Activated CD8-positive, alpha-beta T cell treated with anti-CD3 and anti-CD28 coated beads for 36 hours (primary cell): ENCODE results near the gene FYTTD1. TPM values are rescaled to one million over a fixed set of nuclear protein-coding genes. Genes with fewer than 3 reads are reported as not detected.

Experiments
- ATAC-seq: fragments of 200-7000 bp; cut with Tn5 transposase; one replicate; pipeline ENCODE4 v1.10.0; 2021; ENCODE audit warnings: mild to moderate bottlenecking, moderate library complexity
- CTCF ChIA-PET: fragments of 350-600 bp; sonication (Branson Sonifier 250); formaldehyde crosslinking; loops from one replicate; lab custom pipeline; 2021; ENCODE audit warnings: antibody characterized with exemption; lab: Charles Lee
- POLR2A ChIA-PET: fragments of 350-600 bp; sonication (Branson Sonifier 250); formaldehyde crosslinking; loops from one replicate; lab custom pipeline; 2021; ENCODE audit warnings: antibody characterized with exemption; lab: Charles Lee
- DNase-seq: peaks from one replicate; pipeline ENCODE4 v3.0.0-alpha.2; 2020
- H3K27ac Mint-ChIP-seq: one replicate; pipeline ENCODE4 v1.8.0; 2021; ENCODE audit warnings: mild to moderate bottlenecking, mixed read lengths
- H3K27me3 Mint-ChIP-seq: one replicate; pipeline ENCODE4 v1.8.0; 2021; ENCODE audit warnings: mixed read lengths
- H3K36me3 Mint-ChIP-seq: one replicate; pipeline ENCODE4 v1.8.0; 2021; ENCODE audit warnings: low read depth, mixed read lengths
- H3K4me1 Mint-ChIP-seq: one replicate; pipeline ENCODE4 v1.8.0; 2021; ENCODE audit warnings: low read depth, mixed read lengths
- H3K4me3 Mint-ChIP-seq: one replicate; pipeline ENCODE4 v1.8.0; 2021; ENCODE audit warnings: mild to moderate bottlenecking, moderate library complexity, mixed read lengths
- H3K9me3 Mint-ChIP-seq: one replicate; pipeline ENCODE4 v1.8.0; 2021; ENCODE audit warnings: mixed read lengths
- intact Hi-C: fragments of 100-400 bp; cut with micrococcal nuclease; formaldehyde crosslinking; loops from one replicate; pipeline ENCODE4 v1.10.0; 2022
- total RNA-seq, 2 experiments: library from RNA; stranded (reverse); gene quantifications; one replicate each; pipeline ENCODE4 v1.2.3, GENCODE V29; 2021
- TF ChIP-seq, protein P1 (sequence below): fragments of 200-600 bp; IDR thresholded peaks from one replicate; pipeline ENCODE4 v1.8.0; 2022; ENCODE audit warnings: antibody characterized with exemption, mild to moderate bottlenecking

FYTTD1 gene
- total RNA-seq, 2 experiments from 2014 or later = 25.4 to 27.0 TPM

DNA sequence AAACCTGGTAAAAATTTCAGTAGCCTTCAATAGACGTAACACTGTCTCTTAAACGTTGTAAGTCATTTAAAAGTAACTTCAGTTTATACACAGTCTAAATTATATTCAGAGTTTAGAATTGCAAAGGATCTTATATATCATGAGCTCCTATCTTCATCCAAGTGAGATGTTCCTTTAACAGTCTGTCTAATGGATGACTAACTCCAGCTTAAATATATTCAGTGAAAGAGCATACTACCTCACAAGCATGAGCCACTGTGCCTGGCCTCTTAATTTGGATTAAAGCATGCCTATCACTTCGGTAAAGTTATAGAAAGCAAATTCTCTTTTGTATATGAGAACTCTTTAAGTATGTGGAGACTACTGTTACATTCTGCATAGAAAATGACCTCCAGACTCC lies 7.0 kb downstream of the FYTTD1 start:
- no peaks in the 10 kb centered on the region for H3K9me3 Mint-ChIP-seq
- no peak overlapping the region for H3K27ac Mint-ChIP-seq
- no peak overlapping the region for H3K4me3 Mint-ChIP-seq
- DNase-seq (no peak), ATAC-seq (no peak)
- ChIA-PET CTCF (interaction anchor here (0.6 kb wide), 1 partner anchor 149 kb away, joined by 3 read pairs; no protein-coding TSS in a partner anchor), POLR2A (no interaction called here)
- no peaks in the 10 kb centered on the region for H3K27me3 Mint-ChIP-seq
- H3K36me3 Mint-ChIP-seq = no peaks in the 10 kb centered on the region
- peaks cover 27% of the 10 kb centered on the region for H3K4me1 Mint-ChIP-seq
- TF ChIP-seq, protein P1, sequence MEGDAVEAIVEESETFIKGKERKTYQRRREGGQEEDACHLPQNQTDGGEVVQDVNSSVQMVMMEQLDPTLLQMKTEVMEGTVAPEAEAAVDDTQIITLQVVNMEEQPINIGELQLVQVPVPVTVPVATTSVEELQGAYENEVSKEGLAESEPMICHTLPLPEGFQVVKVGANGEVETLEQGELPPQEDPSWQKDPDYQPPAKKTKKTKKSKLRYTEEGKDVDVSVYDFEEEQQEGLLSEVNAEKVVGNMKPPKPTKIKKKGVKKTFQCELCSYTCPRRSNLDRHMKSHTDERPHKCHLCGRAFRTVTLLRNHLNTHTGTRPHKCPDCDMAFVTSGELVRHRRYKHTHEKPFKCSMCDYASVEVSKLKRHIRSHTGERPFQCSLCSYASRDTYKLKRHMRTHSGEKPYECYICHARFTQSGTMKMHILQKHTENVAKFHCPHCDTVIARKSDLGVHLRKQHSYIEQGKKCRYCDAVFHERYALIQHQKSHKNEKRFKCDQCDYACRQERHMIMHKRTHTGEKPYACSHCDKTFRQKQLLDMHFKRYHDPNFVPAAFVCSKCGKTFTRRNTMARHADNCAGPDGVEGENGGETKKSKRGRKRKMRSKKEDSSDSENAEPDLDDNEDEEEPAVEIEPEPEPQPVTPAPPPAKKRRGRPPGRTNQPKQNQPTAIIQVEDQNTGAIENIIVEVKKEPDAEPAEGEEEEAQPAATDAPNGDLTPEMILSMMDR = no peak
- intact Hi-C loops = no loop called here

DNA sequence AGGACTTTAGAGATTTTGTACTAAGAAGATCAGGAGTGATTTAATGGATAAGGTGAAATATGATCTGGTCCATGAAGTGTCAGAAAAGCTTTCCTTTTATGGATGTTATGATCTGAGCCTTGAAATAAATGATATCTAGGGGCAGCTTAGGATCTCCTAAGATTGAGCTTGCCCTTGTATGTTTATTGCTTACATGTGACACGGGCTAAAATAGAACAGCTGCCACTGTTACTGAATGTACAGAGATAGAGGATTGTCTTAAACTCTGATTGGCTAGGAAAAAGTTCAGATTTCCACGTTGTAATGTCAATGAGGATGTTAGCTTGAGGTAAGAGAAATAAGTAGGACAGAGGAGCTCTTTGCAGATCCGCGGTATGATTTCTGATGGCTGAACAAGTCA lies 8.8 kb downstream of the FYTTD1 start:
- DNase-seq = no peak
- TF ChIP-seq, protein P1 = no peak
- intact Hi-C loops = no loop called here
- Mint-ChIP-seq H3K9me3 (no peaks in the 10 kb centered on the region), H3K36me3 (peaks cover 1% of the 10 kb centered on the region), H3K27ac (no peak overlapping the region), H3K4me1 (peaks cover 16% of the 10 kb centered on the region), H3K27me3 (no peaks in the 10 kb centered on the region), H3K4me3 (no peak overlapping the region)
- ATAC-seq = no peak
- CTCF ChIA-PET = no interaction called here
- POLR2A ChIA-PET = no interaction called here

DNA sequence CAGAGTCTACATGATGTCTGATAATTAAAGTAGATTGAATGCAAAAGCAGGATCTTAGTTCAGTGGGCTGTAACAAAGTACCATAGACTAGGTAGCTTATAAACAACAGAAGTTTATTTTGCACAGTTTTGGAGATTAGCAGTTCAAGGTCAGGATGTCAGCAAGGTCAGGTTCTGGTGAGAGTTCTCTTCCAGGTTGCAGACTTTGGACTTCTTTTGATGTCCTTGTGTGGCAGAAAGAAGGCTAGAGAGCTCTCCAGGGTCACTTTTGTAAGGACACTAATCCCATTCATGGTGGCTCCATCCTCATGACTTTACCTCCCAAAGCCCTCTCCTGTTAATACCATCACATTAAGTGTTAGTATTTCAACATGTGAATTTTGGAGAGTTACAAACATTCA lies 12.1 kb downstream of the FYTTD1 start:
- H3K36me3 Mint-ChIP-seq = peaks cover 6% of the 10 kb centered on the region
- TF ChIP-seq, protein P1 = no peak
- intact Hi-C loops = no loop called here
- no peaks in the 10 kb centered on the region for H3K27me3 Mint-ChIP-seq
- H3K4me1 Mint-ChIP-seq = no peaks in the 10 kb centered on the region
- H3K27ac Mint-ChIP-seq = no peak overlapping the region
- DNase-seq (no peak), ATAC-seq (no peak)
- ChIA-PET POLR2A (interaction anchor here (0.6 kb wide), 1 partner anchor 20 kb away, joined by 3 read pairs; no protein-coding TSS in a partner anchor), CTCF (interaction anchor here (1.0 kb wide), 1 partner anchor 144 kb away, joined by 3 read pairs; no protein-coding TSS in a partner anchor)
- H3K9me3 Mint-ChIP-seq = no peaks in the 10 kb centered on the region
- no peak overlapping the region for H3K4me3 Mint-ChIP-seq

DNA sequence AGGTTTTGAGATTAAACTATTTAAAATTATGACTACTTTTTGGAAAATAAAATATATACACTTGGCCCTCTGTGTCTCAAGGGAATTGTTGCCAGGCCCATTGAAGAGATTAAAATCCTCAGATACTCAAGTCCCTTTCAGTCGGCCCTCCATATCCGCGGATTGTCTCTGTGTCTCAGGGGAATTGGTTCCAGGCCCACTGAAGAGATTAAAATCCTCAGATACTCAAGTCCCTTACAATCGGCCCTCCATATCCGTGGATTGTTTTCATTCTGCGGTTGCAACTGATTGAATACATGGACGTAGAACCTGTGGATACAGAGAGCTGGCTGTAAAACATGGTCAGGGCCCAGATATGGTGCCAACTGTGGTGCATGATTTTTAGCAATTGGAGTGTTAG lies 25.6 kb downstream of the FYTTD1 start:
- Mint-ChIP-seq H3K9me3 (no peaks in the 10 kb centered on the region), H3K36me3 (peaks cover 22% of the 10 kb centered on the region), H3K4me1 (no peaks in the 10 kb centered on the region), H3K27me3 (no peaks in the 10 kb centered on the region), H3K4me3 (no peak overlapping the region), H3K27ac (peak overlapping the region; percentile 43)
- intact Hi-C loops = no loop called here
- ATAC-seq = no peak
- ChIA-PET CTCF (interaction anchor here (1.6 kb wide), 1 partner anchor 22 kb away, joined by 3 read pairs; no protein-coding TSS in a partner anchor), POLR2A (interaction anchor here (1.1 kb wide), 1 partner anchor 16 kb away, joined by 4 read pairs; the partner anchor contains the start of gene LRCH3)
- DNase-seq = no peak
- TF ChIP-seq, protein P1 = no peak

DNA sequence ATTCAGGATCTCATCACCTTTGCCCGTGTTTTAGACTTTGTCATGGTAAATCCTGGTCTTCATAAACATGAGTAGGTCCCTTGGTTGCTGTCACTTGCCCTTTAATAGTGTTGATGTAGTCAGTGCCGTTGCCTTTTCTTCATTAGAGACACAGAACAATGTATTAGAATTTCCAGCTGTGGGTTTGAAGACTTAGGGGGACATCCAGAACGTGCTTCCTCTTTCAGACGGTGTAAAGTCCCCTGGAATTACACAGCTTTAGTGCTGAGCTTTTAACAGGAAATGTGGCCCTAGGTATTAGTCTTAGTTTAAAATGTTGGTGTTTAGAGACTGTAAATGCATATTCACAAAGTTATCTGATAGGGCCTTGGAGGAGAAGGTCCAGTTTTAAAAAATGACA lies 32.5 kb downstream of the FYTTD1 start:
- intact Hi-C loops = no loop called here
- no peaks in the 10 kb centered on the region for H3K27me3 Mint-ChIP-seq
- no peak for ATAC-seq
- ChIA-PET CTCF (no interaction called here), POLR2A (interaction anchor here (1.4 kb wide), 1 partner anchor 9 kb away, joined by 4 read pairs; no protein-coding TSS in a partner anchor)
- DNase-seq = no peak
- peak overlapping the region; percentile 63 for H3K27ac Mint-ChIP-seq
- H3K4me3 Mint-ChIP-seq = no peak overlapping the region
- peaks cover 5% of the 10 kb centered on the region for H3K4me1 Mint-ChIP-seq
- TF ChIP-seq, protein P1 = no peak
- no peaks in the 10 kb centered on the region for H3K9me3 Mint-ChIP-seq
- peaks cover 21% of the 10 kb centered on the region for H3K36me3 Mint-ChIP-seq
